ENCODE data around the gene S100A8.
"Not testable (repeated sequence)": the region's sequence is repeated elsewhere in the genome, so short reads cannot be mapped to it uniquely, and the experiment has no call there.

S100A8 gene

GRCh38 chr1:153347856-153348255, 43.0 kb downstream of the S100A8 start:
- no peaks in the 10 kb centered on the region for H3K9me3 Mint-ChIP-seq
- peaks cover 25% of the 10 kb centered on the region for H3K27me3 Mint-ChIP-seq
- intact Hi-C loops (cut with micrococcal nuclease) = no loop called here
- H3K27ac Mint-ChIP-seq = no peak overlapping the region
- H3K4me3 Mint-ChIP-seq = no peak overlapping the region
- H3K4me1 Mint-ChIP-seq (ENCODE audit: low read depth) = peaks cover 52% of the 10 kb centered on the region
- H3K36me3 Mint-ChIP-seq (ENCODE audit: low read depth) = no peaks in the 10 kb centered on the region

DNA sequence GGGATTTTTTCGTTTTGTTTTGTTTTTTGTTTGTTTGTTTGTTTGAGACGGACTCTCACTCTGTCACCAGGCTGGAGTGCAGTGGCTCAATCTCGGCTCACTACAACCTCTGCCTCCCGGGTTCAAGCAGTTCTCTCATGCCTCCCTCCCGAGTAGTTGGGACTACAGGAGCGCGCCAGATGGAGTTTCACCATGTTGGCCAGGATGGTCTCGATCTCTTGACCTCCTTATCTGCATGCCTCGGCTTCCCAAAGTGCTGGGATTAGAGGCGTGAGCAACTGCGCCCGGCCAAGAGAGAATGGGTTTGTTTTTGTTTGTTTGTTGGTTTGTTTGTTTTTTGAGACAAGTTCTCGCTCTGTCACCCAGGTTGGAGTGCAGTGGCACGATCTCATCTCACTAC, 43.8 kb downstream of the S100A8 start:
- intact Hi-C loops (cut with micrococcal nuclease); H3K27ac Mint-ChIP-seq; H3K36me3 Mint-ChIP-seq (ENCODE audit: low read depth); H3K4me3 Mint-ChIP-seq; H3K9me3 Mint-ChIP-seq: not testable (repeated sequence)
- Mint-ChIP-seq H3K4me1 (ENCODE audit: low read depth) (peaks cover 60% of the 10 kb centered on the region), H3K27me3 (peaks cover 27% of the 10 kb centered on the region)

DNA sequence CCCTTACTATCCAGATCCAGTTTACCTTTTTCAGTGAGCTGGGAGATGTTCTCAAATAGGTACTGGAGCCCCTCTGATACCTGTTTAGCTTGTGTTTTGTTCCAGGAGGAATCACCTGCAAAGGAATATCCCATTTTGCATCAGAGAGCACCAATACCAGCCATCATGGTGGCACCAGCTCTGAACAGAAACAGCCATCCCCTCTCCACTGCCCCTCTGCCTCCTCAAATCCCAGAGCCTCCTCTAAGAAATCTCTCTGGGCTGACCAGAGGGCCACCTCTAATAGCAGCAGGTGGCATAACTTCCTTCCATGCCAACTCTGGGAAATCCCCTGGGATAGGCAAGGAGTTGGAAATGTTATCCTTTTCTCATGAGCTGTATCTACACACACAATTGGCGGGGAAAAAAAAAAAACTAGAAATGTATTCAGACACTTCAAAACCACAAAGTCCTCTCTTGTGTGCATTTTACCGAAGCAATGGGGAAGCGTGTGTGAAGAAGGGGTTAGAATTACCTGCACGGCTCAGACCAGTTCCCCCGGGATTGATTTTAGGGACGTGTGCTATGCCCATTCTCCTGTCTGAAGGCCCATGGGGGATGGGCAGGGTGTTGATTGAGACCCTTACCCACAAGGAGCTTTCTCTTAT, 44.7 kb downstream of the S100A8 start:
- Mint-ChIP-seq H3K27me3 (peaks cover 24% of the 10 kb centered on the region), H3K9me3 (no peaks in the 10 kb centered on the region), H3K4me3 (no peak overlapping the region), H3K27ac (no peak overlapping the region), H3K36me3 (ENCODE audit: low read depth) (no peaks in the 10 kb centered on the region), H3K4me1 (ENCODE audit: low read depth) (peaks cover 61% of the 10 kb centered on the region)
- intact Hi-C loops (cut with micrococcal nuclease) = no loop called here

DNA sequence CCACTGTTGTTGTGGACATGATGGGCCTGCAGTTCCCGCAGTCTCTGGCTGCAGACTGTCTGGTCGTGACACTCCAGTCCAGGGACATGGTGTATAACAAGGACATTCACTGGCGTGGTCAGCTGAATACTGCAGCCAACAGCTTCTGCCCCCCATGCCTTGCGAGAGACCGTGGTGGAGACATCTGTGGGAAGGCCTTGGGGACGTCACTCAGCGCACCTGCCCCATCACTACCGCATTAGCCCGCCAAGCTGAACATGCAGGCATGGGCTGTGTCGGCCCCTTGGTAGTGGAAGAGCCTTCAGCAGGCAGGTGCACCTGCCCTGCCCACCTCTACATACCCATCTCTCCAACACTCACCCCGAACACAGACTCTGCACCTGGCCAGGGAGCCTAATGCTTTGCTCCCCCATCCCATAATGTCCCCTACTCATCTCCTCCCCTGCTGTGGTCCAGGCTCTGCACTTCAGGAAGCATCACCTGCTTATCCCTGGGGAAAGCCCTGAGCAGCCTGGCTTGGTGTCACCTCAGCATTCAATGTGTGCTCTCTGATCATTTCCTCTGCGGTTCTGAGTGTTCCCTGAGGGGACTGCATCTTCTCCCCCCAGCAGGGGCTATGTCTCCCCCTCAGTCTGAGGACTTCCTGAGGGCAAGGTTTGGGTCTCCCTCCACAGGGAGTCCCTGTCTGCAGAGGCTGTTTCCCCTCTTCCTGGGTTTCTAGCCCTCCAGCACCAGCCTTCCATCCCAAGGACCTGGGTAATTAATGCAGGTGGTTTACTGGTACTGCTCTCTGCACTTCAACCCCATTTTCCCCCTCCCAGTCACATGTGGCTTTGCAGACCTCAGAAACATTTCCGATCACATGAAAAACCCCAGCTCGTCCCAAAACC, 45.4 kb downstream of the S100A8 start:
- Mint-ChIP-seq H3K36me3 (ENCODE audit: low read depth) (no peaks in the 10 kb centered on the region), H3K27me3 (peaks cover 21% of the 10 kb centered on the region), H3K27ac (no peak overlapping the region), H3K4me3 (no peak overlapping the region), H3K4me1 (ENCODE audit: low read depth) (peaks cover 61% of the 10 kb centered on the region), H3K9me3 (no peaks in the 10 kb centered on the region)
- intact Hi-C loops (cut with micrococcal nuclease) = no loop called here

DNA sequence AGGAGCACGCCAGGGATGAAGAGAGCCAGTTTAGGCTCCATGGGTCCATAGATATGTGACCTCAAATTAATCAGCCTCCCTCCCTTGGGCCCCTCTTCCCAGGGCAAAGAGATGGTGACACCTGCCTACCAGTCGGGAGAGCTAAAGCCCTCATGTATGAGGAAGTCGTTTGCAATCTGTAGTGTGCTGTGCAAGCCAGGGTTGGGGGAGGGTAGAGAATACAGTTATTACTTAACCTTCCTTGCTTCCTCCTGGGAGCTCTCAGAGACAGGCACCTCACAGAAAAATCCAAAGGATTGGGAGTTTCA, 46.2 kb downstream of the S100A8 start:
- H3K4me1 Mint-ChIP-seq (ENCODE audit: low read depth) = peaks cover 55% of the 10 kb centered on the region
- peaks cover 19% of the 10 kb centered on the region for H3K27me3 Mint-ChIP-seq
- intact Hi-C loops (cut with micrococcal nuclease) = no loop called here

DNA sequence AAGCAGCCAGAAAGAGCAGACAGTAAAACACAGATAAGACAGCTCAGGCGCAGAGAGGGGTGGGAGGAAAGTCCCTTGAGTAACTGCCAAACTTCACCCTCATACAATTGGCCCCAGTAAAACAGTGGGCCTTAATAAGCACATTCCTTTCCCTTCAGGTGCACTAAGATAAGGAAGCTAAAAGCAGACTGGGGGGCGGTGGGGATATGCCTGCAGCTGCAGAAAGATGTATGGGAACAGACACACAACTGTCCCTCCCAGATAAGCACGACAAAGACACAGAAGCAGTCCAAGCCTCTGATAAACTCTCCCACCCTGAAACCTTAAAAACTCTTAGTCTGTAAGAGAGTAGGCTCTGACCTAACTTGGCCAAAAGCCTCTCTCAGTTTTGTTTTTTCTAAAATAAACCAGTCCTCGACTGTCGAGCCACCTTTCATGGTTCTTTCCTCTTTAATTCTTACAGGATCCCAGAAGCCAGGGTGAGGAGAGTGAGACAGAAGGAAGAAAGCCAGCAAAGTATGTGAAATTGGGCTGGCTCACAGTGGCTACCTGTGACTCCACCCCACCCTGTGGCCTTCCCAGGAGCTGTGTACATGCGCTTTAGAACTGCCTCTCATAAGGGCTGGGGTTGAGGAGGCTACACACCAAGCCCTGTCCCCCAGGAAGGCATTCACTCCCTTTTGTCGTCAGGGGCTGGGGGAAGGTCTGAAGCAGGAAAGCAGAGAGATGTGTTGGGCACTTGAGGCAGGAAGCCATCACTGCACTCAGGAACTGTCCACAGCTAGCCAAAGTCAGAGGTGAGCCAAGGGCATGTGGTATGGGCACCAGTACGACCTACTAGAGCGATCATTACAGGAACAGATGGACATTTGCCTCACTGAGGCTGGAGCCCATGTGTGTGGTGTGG, 46.8 kb downstream of the S100A8 start:
- no peak overlapping the region for H3K27ac Mint-ChIP-seq
- peaks cover 49% of the 10 kb centered on the region for H3K4me1 Mint-ChIP-seq (ENCODE audit: low read depth)
- intact Hi-C loops (cut with micrococcal nuclease) = no loop called here
- no peak overlapping the region for H3K4me3 Mint-ChIP-seq
- H3K36me3 Mint-ChIP-seq (ENCODE audit: low read depth) = no peaks in the 10 kb centered on the region
- no peaks in the 10 kb centered on the region for H3K9me3 Mint-ChIP-seq
- H3K27me3 Mint-ChIP-seq = peaks cover 13% of the 10 kb centered on the region

More for the DNA sequence above, 46.2 kb downstream of the S100A8 start:
- Mint-ChIP-seq H3K27ac (no peak overlapping the region), H3K4me3 (no peak overlapping the region), H3K9me3 (no peaks in the 10 kb centered on the region), H3K36me3 (ENCODE audit: low read depth) (no peaks in the 10 kb centered on the region)

- H3K27me3 Mint-ChIP-seq = peaks cover 18% of the 10 kb centered on the region
- no peaks in the 10 kb centered on the region for H3K36me3 Mint-ChIP-seq (ENCODE audit: low read depth)
- peaks cover 46% of the 10 kb centered on the region for H3K4me1 Mint-ChIP-seq (ENCODE audit: low read depth)
- H3K27ac Mint-ChIP-seq = peak overlapping the region; percentile 2
- H3K4me3 Mint-ChIP-seq = no peak overlapping the region
- no peaks in the 10 kb centered on the region for H3K9me3 Mint-ChIP-seq
- intact Hi-C loops (cut with micrococcal nuclease) = no loop called here
Observed at GRCh38 chr1:153343040-153343681, 47.7 kb downstream of the S100A8 start.

DNA sequence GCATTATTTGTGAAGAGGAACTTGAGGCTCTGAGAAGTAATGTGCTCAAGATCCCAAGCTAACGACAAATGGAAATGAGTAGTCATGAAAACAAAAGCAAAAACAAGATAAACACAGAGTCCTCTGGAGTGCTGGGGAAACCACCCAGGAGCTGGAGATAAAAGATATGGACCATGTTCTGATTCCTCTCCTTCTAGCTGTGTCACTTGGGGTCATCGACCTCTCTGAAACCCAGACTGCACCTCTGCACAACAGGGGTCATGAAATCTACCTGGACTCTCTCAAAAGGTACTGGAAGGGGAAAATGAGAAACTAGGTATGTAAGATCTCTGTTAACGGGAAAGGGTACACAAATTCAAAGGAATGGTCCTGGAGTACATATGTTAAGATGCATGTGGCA, 48.7 kb downstream of the S100A8 start:
- H3K36me3 Mint-ChIP-seq (ENCODE audit: low read depth) = no peaks in the 10 kb centered on the region
- peaks cover 16% of the 10 kb centered on the region for H3K27me3 Mint-ChIP-seq
- H3K4me1 Mint-ChIP-seq (ENCODE audit: low read depth) = peaks cover 46% of the 10 kb centered on the region

GRCh38 chr1:153341431-153341934, 49.4 kb downstream of the S100A8 start:
- intact Hi-C loops (cut with micrococcal nuclease) = no loop called here
- peaks cover 45% of the 10 kb centered on the region for H3K4me1 Mint-ChIP-seq (ENCODE audit: low read depth)
- no peak overlapping the region for H3K4me3 Mint-ChIP-seq
- no peak overlapping the region for H3K27ac Mint-ChIP-seq
- no peaks in the 10 kb centered on the region for H3K36me3 Mint-ChIP-seq (ENCODE audit: low read depth)
- peaks cover 16% of the 10 kb centered on the region for H3K27me3 Mint-ChIP-seq
- no peaks in the 10 kb centered on the region for H3K9me3 Mint-ChIP-seq

More for the DNA sequence above, 48.7 kb downstream of the S100A8 start:
- Mint-ChIP-seq H3K9me3 (no peaks in the 10 kb centered on the region), H3K27ac (peak overlapping the region; percentile 2), H3K4me3 (no peak overlapping the region)
- intact Hi-C loops (cut with micrococcal nuclease) = no loop called here

GRCh38 chr1:153340356-153340755, 50.5 kb downstream of the S100A8 start:
- no peaks in the 10 kb centered on the region for H3K9me3 Mint-ChIP-seq
- H3K4me1 Mint-ChIP-seq (ENCODE audit: low read depth) = peaks cover 34% of the 10 kb centered on the region
- intact Hi-C loops (cut with micrococcal nuclease) = no loop called here
- peaks cover 9% of the 10 kb centered on the region for H3K27me3 Mint-ChIP-seq
- no peak overlapping the region for H3K4me3 Mint-ChIP-seq
- H3K27ac Mint-ChIP-seq = no peak overlapping the region
- no peaks in the 10 kb centered on the region for H3K36me3 Mint-ChIP-seq (ENCODE audit: low read depth)
